HCT116 (cell line): ENCODE results near the gene EHD4. TPM values are rescaled to one million over a fixed set of nuclear protein-coding genes. Genes with fewer than 3 reads are reported as not detected.

ENCODE experiments used
- ATAC-seq: fragments of 200-7000 bp; cut with Tn5 transposase; 2 replicates; pipeline ENCODE4 v1.9.1; 2020; ENCODE audit warnings: mild to moderate bottlenecking, moderate library complexity
- BruUV-seq: library from RNA; stranded (reverse); fragments of 400-500 nt; replicated peaks from 2 replicates; lab custom pipeline; 2021; lab: Mats Ljungman, UMichigan
- CTCF ChIA-PET: fragments of 300-600 bp; sonication (Branson Sonifier 250); formaldehyde crosslinking; loops from one replicate; lab custom pipeline; 2021; ENCODE audit warnings: antibody characterized with exemption; lab: Charles Lee
- POLR2A ChIA-PET: fragments of 300-600, 350-600 bp; sonication (Branson Sonifier 250); formaldehyde crosslinking; loops from one replicate; lab custom pipeline; 2021; ENCODE audit warnings: antibody characterized with exemption; lab: Charles Lee
- RAD21 ChIA-PET, 2 experiments: fragments of 300-600 bp; sonication (Branson Sonifier 250); formaldehyde crosslinking; loops; one replicate each; lab custom pipeline; 2023; ENCODE audit warnings: low total read pairs in 2 of 2; ENCODE audit not compliant: uncharacterized antibody in 2 of 2, unreplicated experiment in 2 of 2, low non-redundant PET in 1 of 2; lab: Charles Lee
- DNase-seq: peaks from one replicate; pipeline ENCODE4 v3.0.0-alpha.2; 2010; ENCODE audit warnings: low read depth, low spot score
- H2AFZ ChIP-seq: fragments of 200-600 bp; shearing (Covaris generic), sonication (generic); 2 replicates; pipeline ENCODE4 v1.6.1; 2017; ENCODE audit warnings: low read depth, mixed run types, mixed read lengths, antibody characterized with exemption, low read length; ENCODE audit not compliant: poor library complexity, severe bottlenecking
- H3K27ac ChIP-seq: 2 replicates; pipeline ENCODE4 v1.5.1; 2012; ENCODE audit warnings: low read depth, low read length
- H3K27me3 ChIP-seq: fragments of 200-600 bp; sonication (generic); 2 replicates; pipeline ENCODE4 v1.6.1; 2016; ENCODE audit warnings: mixed run types, low read length, mixed read lengths; ENCODE audit not compliant: insufficient read depth
- H3K36me3 ChIP-seq, 2 experiments: fragments of 200-500 bp in 1 of 2; fragments of 200-600 bp in 1 of 2; sonication (Bioruptor generic) in 1 of 2; sonication (generic) in 1 of 2; 2 replicates each; pipeline versions ENCODE4 v1.5.1 to v1.6.1; 2014 to 2016; ENCODE audit warnings: low read length in 2 of 2, inconsistent platforms in 1 of 2, mixed read lengths in 1 of 2, mixed run types in 1 of 2; ENCODE audit not compliant: insufficient read depth in 2 of 2, control insufficient read depth in 1 of 2
- H3K4me1 ChIP-seq, 2 experiments: fragments of 200-600 bp in 1 of 2; sonication (generic) in 1 of 2; 2 replicates each; pipeline versions ENCODE4 v1.5.1 to v1.6.1; 2012 to 2017; ENCODE audit warnings: low read length in 2 of 2, inconsistent platforms in 1 of 2, mild to moderate bottlenecking in 1 of 2, mixed read lengths in 1 of 2, mixed run types in 1 of 2, moderate library complexity in 1 of 2; ENCODE audit not compliant: insufficient read depth in 2 of 2, control insufficient read depth in 1 of 2
- H3K4me2 ChIP-seq: fragments of 200-600 bp; sonication (generic); 2 replicates; pipeline ENCODE4 v1.6.1; 2017; ENCODE audit warnings: mixed run types, low read length, mixed read lengths
- H3K4me3 ChIP-seq, 2 experiments: fragments of 200-600 bp in 1 of 2; sonication (generic) in 1 of 2; replicated peaks in 1 of 2; 2 replicates each; pipeline ENCODE4 v1.5.1; 2011 to 2016; ENCODE audit warnings: low read length in 2 of 2, control low read depth in 1 of 2, low read depth in 1 of 2, mild to moderate bottlenecking in 1 of 2, mixed read lengths in 1 of 2, mixed run types in 1 of 2
- H3K79me2 ChIP-seq: fragments of 200-600 bp; sonication (generic); 2 replicates; pipeline ENCODE4 v1.6.1; 2017; ENCODE audit warnings: mild to moderate bottlenecking, mixed run types, low read length, moderate library complexity, mixed read lengths; ENCODE audit not compliant: insufficient read depth
- H3K9ac ChIP-seq: fragments of 200-600 bp; sonication (generic); 2 replicates; pipeline ENCODE4 v1.6.1; 2016; ENCODE audit warnings: low read length, mixed read lengths
- H3K9me2 ChIP-seq: fragments of 200-600 bp; sonication (generic), shearing (Covaris generic); 2 replicates; pipeline ENCODE4 v1.6.1; 2017; ENCODE audit warnings: mixed run types, mild to moderate bottlenecking, moderate library complexity; ENCODE audit not compliant: insufficient read depth
- H3K9me3 ChIP-seq, 2 experiments: fragments of 200-500 bp in 1 of 2; fragments of 200-600 bp in 1 of 2; sonication (Bioruptor generic) in 1 of 2; sonication (generic) in 1 of 2; 2 replicates each; pipeline ENCODE4 v1.6.1; 2014 to 2017; ENCODE audit warnings: low read length in 2 of 2, mixed read lengths in 2 of 2, inconsistent platforms in 1 of 2, low read depth in 1 of 2, mild to moderate bottlenecking in 1 of 2, mixed run types in 1 of 2, moderate library complexity in 1 of 2; ENCODE audit not compliant: control insufficient read depth in 1 of 2, insufficient read depth in 1 of 2
- H4K20me1 ChIP-seq: fragments of 200-600 bp; sonication (generic), shearing (Covaris generic); 2 replicates; pipeline ENCODE4 v1.6.1; 2017; ENCODE audit warnings: mixed run types, mild to moderate bottlenecking, moderate library complexity; ENCODE audit not compliant: insufficient read depth
- CBX3 ChIP-seq: IDR thresholded peaks from 2 replicates; pipeline ENCODE4 v1.6.1; 2012; ENCODE audit warnings: low read depth
- CEBPB ChIP-seq: IDR thresholded peaks from 2 replicates; pipeline ENCODE4 v1.6.1; 2012; ENCODE audit warnings: low read depth
- ELF1 ChIP-seq: IDR thresholded peaks from 2 replicates; pipeline ENCODE4 v1.6.1; 2012; ENCODE audit warnings: low read depth, borderline replicate concordance
- EZH2 ChIP-seq: fragments of 200-600 bp; sonication (generic); IDR thresholded peaks from 2 replicates; pipeline ENCODE4 v1.6.1; 2017; ENCODE audit warnings: antibody characterized with exemption, mixed run types
- FOSL1 ChIP-seq: IDR thresholded peaks from 2 replicates; pipeline ENCODE4 v1.6.1; 2012; ENCODE audit warnings: low read depth
- JUND ChIP-seq: IDR thresholded peaks from 2 replicates; pipeline ENCODE4 v1.6.1; 2012
- MAX ChIP-seq: IDR thresholded peaks from 2 replicates; pipeline ENCODE4 v1.6.1; 2012
- RAD21 ChIP-seq: IDR thresholded peaks from 2 replicates; pipeline ENCODE4 v1.6.1; 2012; ENCODE audit warnings: low read depth, mild to moderate bottlenecking
- TCF7L2 ChIP-seq: IDR thresholded peaks from 2 replicates; pipeline ENCODE4 v1.7.0; 2011; ENCODE audit warnings: borderline replicate concordance, inconsistent platforms; ENCODE audit not compliant: insufficient read depth, insufficient read length; ENCODE audit errors: extremely low read depth
- YY1 ChIP-seq: IDR thresholded peaks from 2 replicates; pipeline ENCODE4 v1.6.1; 2011; ENCODE audit warnings: low read length, low read depth, moderate library complexity, mild to moderate bottlenecking; ENCODE audit not compliant: insufficient replicate concordance; ENCODE audit errors: extremely low read depth
- ZFX ChIP-seq: fragments of 450-650 bp; IDR thresholded peaks from 2 replicates; pipeline ENCODE4 v1.6.1; 2017
- intact Hi-C: fragments of 100-400 bp; cut with micrococcal nuclease; formaldehyde crosslinking; loops from 2 replicates; pipeline ENCODE4 v1.10.0; 2022
- total RNA-seq: library from RNA; stranded (reverse); gene quantifications from one replicate; pipeline ENCODE4 v1.2.1, GENCODE V29; 2021; ENCODE audit not compliant: unreplicated experiment
- TF ChIP-seq, protein P1 (sequence below): IDR thresholded peaks from 2 replicates; pipeline ENCODE4 v1.6.1; 2012

Gene EHD4
- total RNA-seq, 1 experiment from 2014 or later = 28.0 TPM

DNA sequence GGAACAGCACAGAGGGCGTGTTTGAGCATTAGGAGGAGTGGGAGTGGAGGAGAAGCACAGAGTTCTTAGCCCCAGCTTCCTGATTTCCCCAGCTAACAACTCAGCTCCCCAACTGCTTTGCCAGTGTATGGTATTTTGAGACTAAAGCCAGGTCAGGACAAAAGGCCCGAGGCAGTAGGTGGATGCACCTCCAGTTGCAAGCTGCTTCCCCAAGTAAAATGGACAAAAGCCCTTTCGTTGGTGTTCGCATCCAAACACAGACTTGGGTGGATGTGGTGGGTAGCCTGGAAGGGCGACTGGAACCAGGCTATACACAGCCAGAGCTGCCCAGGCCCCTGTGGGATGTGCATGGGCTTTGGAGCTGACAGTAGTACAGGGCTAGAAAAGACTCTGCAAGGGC lies 12.3 kb upstream of the EHD4 start:
- Histone ChIP-seq H4K20me1 (no peaks in the 10 kb centered on the region), H3K4me1 (peaks cover 0 to 4% of the 10 kb centered on the region in 2 experiments; a peak in 2 of 4 replicates), H3K27me3 (no peaks in the 10 kb centered on the region), H3K9me3 (no peaks in the 10 kb centered on the region), H3K79me2 (no peaks in the 10 kb centered on the region), H3K36me3 (no peaks in the 10 kb centered on the region), H3K4me2 (no peak overlapping the region), H2AFZ (no peak overlapping the region), H3K27ac (no peak overlapping the region), H3K9ac (no peak overlapping the region), H3K9me2 (no peaks in the 10 kb centered on the region), H3K4me3 (no peak overlapping the region)
- no peak for TF ChIP-seq YY1
- TF ChIP-seq EZH2 = no peak
- CTCF ChIA-PET = interaction anchor here (2.4 kb wide), 1 partner anchor 12 kb away, joined by 7 read pairs; the partner anchor contains the start of gene EHD4
- POLR2A ChIA-PET = no interaction called here
- intact Hi-C loops = no loop called here
- ATAC-seq (no peak), DNase-seq (no peak)
- RAD21 ChIA-PET = no interaction called here
- no TSS peak for BruUV-seq

GRCh38 chr15:41983621-41984571 lies 11.5 kb upstream of the EHD4 start:
- POLR2A ChIA-PET = no interaction called here
- Histone ChIP-seq H3K36me3 (no peaks in the 10 kb centered on the region), H3K9me3 (no peaks in the 10 kb centered on the region), H3K4me1 (peaks cover 0 to 4% of the 10 kb centered on the region in 2 experiments; a peak in 2 of 4 replicates), H3K27ac (no peak overlapping the region), H3K4me3 (no peak overlapping the region), H4K20me1 (no peaks in the 10 kb centered on the region), H3K27me3 (no peaks in the 10 kb centered on the region), H3K9me2 (no peaks in the 10 kb centered on the region)
- no TSS peak for BruUV-seq
- RAD21 ChIA-PET = no interaction called here
- intact Hi-C loops = no loop called here
- TF ChIP-seq CBX3 (no peak), MAX (no peak), CEBPB (no peak), EZH2 (no peak), TCF7L2 (no peak), ELF1 (no peak), FOSL1 (no peak), RAD21 (no peak), JUND (no peak), ZFX (no peak)
- TF ChIP-seq, protein P1, sequence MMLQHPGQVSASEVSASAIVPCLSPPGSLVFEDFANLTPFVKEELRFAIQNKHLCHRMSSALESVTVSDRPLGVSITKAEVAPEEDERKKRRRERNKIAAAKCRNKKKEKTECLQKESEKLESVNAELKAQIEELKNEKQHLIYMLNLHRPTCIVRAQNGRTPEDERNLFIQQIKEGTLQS = no peak
- TF ChIP-seq, all 23 proteins: peak for 0
- DNase-seq (no peak), ATAC-seq (no peak)
- Histone ChIP-seq H3K4me2 (no peak overlapping the region), H3K79me2 (no peaks in the 10 kb centered on the region), H3K9ac (no peak overlapping the region), H2AFZ (no peak overlapping the region)
- CTCF ChIA-PET = interaction anchor here (2.4 kb wide), 1 partner anchor 11 kb away, joined by 7 read pairs; the partner anchor contains the start of gene EHD4
